K562 (cell line): ENCODE results near the gene KCTD7.
"Not testable (repeated sequence)": the region's sequence is repeated elsewhere in the genome, so short reads cannot be mapped to it uniquely, and the experiment has no call there.

Experiments used
- ELF4 ChIP-seq: fragments of 450-650 bp; formaldehyde crosslinking; IDR thresholded peaks from 2 replicates; pipeline ENCODE4 v1.4.0; 2022; ENCODE audit warnings: missing genetic modification characterization
- JUND ChIP-seq, 2 experiments: IDR thresholded peaks; 2 replicates in 1 of 2; 3 replicates in 1 of 2; pipeline ENCODE4 v1.6.1; 2011; ENCODE audit warnings: borderline replicate concordance in 2 of 2, low read depth in 2 of 2, low read length in 2 of 2, improper control_type of control experiment in 1 of 2, missing biosample characterization in 1 of 2, missing genetic modification characterization in 1 of 2, missing genetic modification reagents in 1 of 2
- POLR2A ChIP-seq: fragments of 450-650 bp; conservative IDR thresholded peaks from 2 replicates; pipeline ENCODE4 v1.6.1; 2016
- SMAD3 ChIP-seq: fragments of 450-650 bp; formaldehyde crosslinking; conservative IDR thresholded peaks from 2 replicates; pipeline ENCODE4 v1.4.0; 2020; ENCODE audit warnings: mild to moderate bottlenecking
- YY1 ChIP-seq, 3 experiments: IDR thresholded peaks; 2 replicates each; pipeline ENCODE4 v1.6.1; 2011; ENCODE audit warnings: low read length in 2 of 3, mild to moderate bottlenecking in 2 of 3, moderate library complexity in 2 of 3, borderline replicate concordance in 1 of 3, control low read depth in 1 of 3, low read depth in 1 of 3; ENCODE audit not compliant: insufficient read depth in 3 of 3, insufficient replicate concordance in 2 of 3, control insufficient read depth in 1 of 3, insufficient read length in 1 of 3; ENCODE audit errors: extremely low read depth in 1 of 3
- ZNF121 ChIP-seq: sonication (generic); formaldehyde crosslinking; conservative IDR thresholded peaks from 2 replicates; pipeline ENCODE4 v1.8.0; 2022; ENCODE audit warnings: missing genetic modification reagents
- ZNF766 ChIP-seq: fragments of 200-800 bp; sonication (Bioruptor generic); conservative IDR thresholded peaks from 2 replicates; pipeline ENCODE4 v1.6.1; 2016; ENCODE audit warnings: missing genetic modification characterization, missing compliant biosample characterization
- TF ChIP-seq, protein P1 (sequence below), 3 experiments: IDR thresholded peaks in 2 of 3; conservative IDR thresholded peaks in 1 of 3; 2 replicates each; pipeline ENCODE4 v1.5.1; 2011 to 2012; ENCODE audit warnings: low read length in 3 of 3, mild to moderate bottlenecking in 3 of 3, control low read depth in 2 of 3, improper control_type of control experiment in 1 of 3, inconsistent platforms in 1 of 3, low read depth in 1 of 3, mixed read lengths in 1 of 3, moderate library complexity in 1 of 3; ENCODE audit not compliant: insufficient read depth in 2 of 3
- TF ChIP-seq, protein P2 (sequence below): fragments of 250-450 bp; sonication (Bioruptor Pico); IDR thresholded peaks from 2 replicates; pipeline ENCODE4 v1.4.0; 2020; ENCODE audit warnings: mild to moderate bottlenecking, moderate library complexity

DNA sequence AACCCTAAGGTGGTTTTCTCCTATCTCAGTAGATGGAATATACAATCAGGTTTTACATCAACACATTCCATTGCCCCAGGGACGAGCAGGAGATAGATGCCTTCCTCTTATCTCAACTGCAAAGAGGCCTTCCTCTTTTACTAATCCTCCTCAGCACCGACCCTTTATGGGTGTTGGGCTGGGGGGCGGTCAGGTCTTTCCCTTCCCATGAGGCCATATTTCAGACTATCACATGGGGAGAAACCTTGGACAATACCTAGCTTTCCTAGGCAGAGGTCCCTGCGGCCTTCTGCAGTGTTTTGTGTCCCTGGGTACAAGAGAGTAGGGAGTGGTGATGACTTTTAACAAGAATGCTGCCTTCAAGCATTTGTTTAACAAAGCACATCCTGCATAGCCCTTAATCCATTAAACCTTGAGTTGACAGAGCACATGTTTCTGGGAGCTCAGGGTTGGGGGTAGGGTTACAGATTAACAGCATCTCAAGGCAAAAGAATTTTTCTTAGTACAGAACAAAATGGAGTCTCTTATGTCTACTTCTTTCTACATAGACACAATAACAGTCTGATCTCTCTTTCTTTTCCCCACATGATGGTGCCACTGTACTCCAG lies 9.2 kb upstream of the KCTD7 start:
- TF ChIP-seq SMAD3 (CRISPR knock-in tag); YY1 (IDR thresholded peaks at IDR 0.05; ENCODE audit: borderline replicate concordance in 1 of 3, control insufficient read depth in 1 of 3, extremely low read depth in 1 of 3, insufficient read depth in 3 of 3, insufficient read length in 1 of 3, insufficient replicate concordance in 2 of 3, low read depth in 1 of 3, low read length in 2 of 3); ZNF121 (CRISPR knock-in tag); POLR2A; ELF4 (CRISPR knock-in tag); JUND (IDR thresholded peaks at IDR 0.05; ENCODE audit: borderline replicate concordance, low read depth, low read length); JUND (tag; IDR thresholded peaks at IDR 0.05; ENCODE audit: borderline replicate concordance, low read depth, low read length); ZNF766 (CRISPR knock-in tag): not testable (repeated sequence)
- TF ChIP-seq, protein P1, sequence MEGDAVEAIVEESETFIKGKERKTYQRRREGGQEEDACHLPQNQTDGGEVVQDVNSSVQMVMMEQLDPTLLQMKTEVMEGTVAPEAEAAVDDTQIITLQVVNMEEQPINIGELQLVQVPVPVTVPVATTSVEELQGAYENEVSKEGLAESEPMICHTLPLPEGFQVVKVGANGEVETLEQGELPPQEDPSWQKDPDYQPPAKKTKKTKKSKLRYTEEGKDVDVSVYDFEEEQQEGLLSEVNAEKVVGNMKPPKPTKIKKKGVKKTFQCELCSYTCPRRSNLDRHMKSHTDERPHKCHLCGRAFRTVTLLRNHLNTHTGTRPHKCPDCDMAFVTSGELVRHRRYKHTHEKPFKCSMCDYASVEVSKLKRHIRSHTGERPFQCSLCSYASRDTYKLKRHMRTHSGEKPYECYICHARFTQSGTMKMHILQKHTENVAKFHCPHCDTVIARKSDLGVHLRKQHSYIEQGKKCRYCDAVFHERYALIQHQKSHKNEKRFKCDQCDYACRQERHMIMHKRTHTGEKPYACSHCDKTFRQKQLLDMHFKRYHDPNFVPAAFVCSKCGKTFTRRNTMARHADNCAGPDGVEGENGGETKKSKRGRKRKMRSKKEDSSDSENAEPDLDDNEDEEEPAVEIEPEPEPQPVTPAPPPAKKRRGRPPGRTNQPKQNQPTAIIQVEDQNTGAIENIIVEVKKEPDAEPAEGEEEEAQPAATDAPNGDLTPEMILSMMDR (IDR thresholded peaks at IDR 0.05 in 2 of 3, conservative IDR thresholded peaks at IDR 0.05 in 1 of 3; ENCODE audit: insufficient read depth in 2 of 3, low read depth in 1 of 3, low read length in 3 of 3): peak in 1 of 3 experiments; percentile 20; a peak in 1 of 6 replicates
- TF ChIP-seq, protein P2, sequence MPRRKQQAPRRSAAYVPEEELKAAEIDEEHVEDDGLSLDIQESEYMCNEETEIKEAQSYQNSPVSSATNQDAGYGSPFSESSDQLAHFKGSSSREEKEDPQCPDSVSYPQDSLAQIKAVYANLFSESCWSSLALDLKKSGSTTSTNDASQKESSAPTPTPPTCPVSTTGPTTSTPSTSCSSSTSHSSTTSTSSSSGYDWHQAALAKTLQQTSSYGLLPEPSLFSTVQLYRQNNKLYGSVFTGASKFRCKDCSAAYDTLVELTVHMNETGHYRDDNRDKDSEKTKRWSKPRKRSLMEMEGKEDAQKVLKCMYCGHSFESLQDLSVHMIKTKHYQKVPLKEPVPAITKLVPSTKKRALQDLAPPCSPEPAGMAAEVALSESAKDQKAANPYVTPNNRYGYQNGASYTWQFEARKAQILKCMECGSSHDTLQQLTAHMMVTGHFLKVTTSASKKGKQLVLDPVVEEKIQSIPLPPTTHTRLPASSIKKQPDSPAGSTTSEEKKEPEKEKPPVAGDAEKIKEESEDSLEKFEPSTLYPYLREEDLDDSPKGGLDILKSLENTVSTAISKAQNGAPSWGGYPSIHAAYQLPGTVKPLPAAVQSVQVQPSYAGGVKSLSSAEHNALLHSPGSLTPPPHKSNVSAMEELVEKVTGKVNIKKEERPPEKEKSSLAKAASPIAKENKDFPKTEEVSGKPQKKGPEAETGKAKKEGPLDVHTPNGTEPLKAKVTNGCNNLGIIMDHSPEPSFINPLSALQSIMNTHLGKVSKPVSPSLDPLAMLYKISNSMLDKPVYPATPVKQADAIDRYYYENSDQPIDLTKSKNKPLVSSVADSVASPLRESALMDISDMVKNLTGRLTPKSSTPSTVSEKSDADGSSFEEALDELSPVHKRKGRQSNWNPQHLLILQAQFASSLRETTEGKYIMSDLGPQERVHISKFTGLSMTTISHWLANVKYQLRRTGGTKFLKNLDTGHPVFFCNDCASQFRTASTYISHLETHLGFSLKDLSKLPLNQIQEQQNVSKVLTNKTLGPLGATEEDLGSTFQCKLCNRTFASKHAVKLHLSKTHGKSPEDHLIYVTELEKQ (CRISPR knock-in tag): not testable (repeated sequence)
